Panc1 (cell line): ENCODE results near the gene NDUFS7. TPM values are rescaled to one million over a fixed set of nuclear protein-coding genes. Genes with fewer than 3 reads are reported as not detected.

Experiments used
- ATAC-seq: fragments of 200-7000 bp; cut with Tn5 transposase; 2 replicates; pipeline ENCODE4 v1.9.1; 2020; ENCODE audit warnings: mild to moderate bottlenecking, moderate library complexity
- BruUV-seq: library from RNA; stranded (reverse); fragments of 400-500 nt; replicated peaks from 2 replicates; lab custom pipeline; 2021; lab: Mats Ljungman, UMichigan
- CTCF ChIA-PET: fragments of 300-600 bp; sonication (Branson Sonifier 250); formaldehyde crosslinking; loops from one replicate; lab custom pipeline; 2022; ENCODE audit warnings: antibody characterized with exemption; lab: Charles Lee
- POLR2A ChIA-PET: fragments of 300-600 bp; sonication (Branson Sonifier 250); formaldehyde crosslinking; loops from one replicate; lab custom pipeline; 2022; ENCODE audit warnings: antibody characterized with exemption; lab: Charles Lee
- DNase-seq: peaks from one replicate; pipeline ENCODE4 v3.0.0-alpha.2; 2010; ENCODE audit warnings: low read depth, low spot score
- H3K27ac ChIP-seq: 2 replicates; pipeline ENCODE4 v1.5.1; 2011; ENCODE audit warnings: mild to moderate bottlenecking, low read length, inconsistent platforms
- H3K27me3 ChIP-seq: fragments of 200-500 bp; sonication (Bioruptor generic); 2 replicates; pipeline ENCODE4 v1.6.0; 2014; ENCODE audit warnings: low read length, inconsistent platforms; ENCODE audit not compliant: control insufficient read depth, insufficient read depth
- H3K36me3 ChIP-seq: fragments of 200-500 bp; sonication (Bioruptor generic); 2 replicates; pipeline ENCODE4 v1.5.1; 2014; ENCODE audit warnings: inconsistent platforms, mild to moderate bottlenecking, low read length, moderate library complexity; ENCODE audit not compliant: control insufficient read depth, insufficient read depth
- H3K4me1 ChIP-seq: 2 replicates; pipeline ENCODE4 v1.5.1; 2011; ENCODE audit warnings: inconsistent platforms, mild to moderate bottlenecking, low read length, moderate library complexity; ENCODE audit not compliant: control insufficient read depth, insufficient read depth
- H3K4me3 ChIP-seq, 2 experiments: 2 replicates each; pipeline ENCODE4 v1.5.1; 2011 to 2012; ENCODE audit warnings: low read depth in 2 of 2, low read length in 2 of 2, mild to moderate bottlenecking in 2 of 2, inconsistent platforms in 1 of 2, moderate library complexity in 1 of 2
- H3K9me3 ChIP-seq: fragments of 200-500 bp; sonication (Bioruptor generic); 2 replicates; pipeline ENCODE4 v1.5.1; 2014; ENCODE audit warnings: low read depth, mild to moderate bottlenecking, inconsistent platforms, low read length, moderate library complexity; ENCODE audit not compliant: control insufficient read depth, insufficient read depth
- CTCF ChIP-seq: fragments of 450-650 bp; IDR thresholded peaks from 2 replicates; pipeline ENCODE4 v1.5.1; 2017; ENCODE audit warnings: mild to moderate bottlenecking
- POLR2AphosphoS5 ChIP-seq: IDR thresholded peaks from 2 replicates; pipeline ENCODE4 v1.6.1; 2012; ENCODE audit warnings: mild to moderate bottlenecking, low read depth, low read length, moderate library complexity
- REST ChIP-seq, 2 experiments: IDR thresholded peaks; 2 replicates each; pipeline ENCODE4 v1.6.1; 2011 to 2012; ENCODE audit warnings: low read depth in 2 of 2, control low read depth in 1 of 2, low read length in 1 of 2, mild to moderate bottlenecking in 1 of 2, moderate library complexity in 1 of 2; ENCODE audit not compliant: insufficient read depth in 1 of 2
- SIN3A ChIP-seq: IDR thresholded peaks from 2 replicates; pipeline ENCODE4 v1.6.1; 2012; ENCODE audit warnings: low read depth, mild to moderate bottlenecking, low read length, moderate library complexity, borderline replicate concordance; ENCODE audit not compliant: insufficient read depth
- TCF7L2 ChIP-seq: IDR thresholded peaks from 2 replicates; pipeline ENCODE4 v1.6.1; 2011; ENCODE audit warnings: mild to moderate bottlenecking, low read depth, low read length, inconsistent platforms
- in situ Hi-C: cut with HindIII; loops from 2 replicates; pipeline ENCODE4 v1.10.0; 2016; ENCODE audit warnings: low sequenced_read_pairs, low pct_unique_long_range_greater_than_20kb
- intact Hi-C: fragments of 100-400 bp; cut with micrococcal nuclease; formaldehyde crosslinking; loops from one replicate; pipeline ENCODE4 v1.10.0; 2022; ENCODE audit not compliant: unreplicated experiment
- total RNA-seq: library from RNA; stranded (reverse); gene quantifications from one replicate; pipeline ENCODE4 v1.2.1, GENCODE V29; 2021; ENCODE audit not compliant: unreplicated experiment

NDUFS7 gene
- total RNA-seq, 1 experiment from 2014 or later, result 73.0 TPM

GRCh38 chr19:1369214-1369805 is 14.4 kb upstream of the NDUFS7 start:
- Histone ChIP-seq H3K27ac (no peak overlapping the region), H3K36me3 (no peaks in the 10 kb centered on the region)
- in situ Hi-C loops, result no loop called here

More at GRCh38 chr19:1369214-1369805, 14.4 kb upstream of the NDUFS7 start:
- ChIA-PET CTCF (no interaction called here), POLR2A (no interaction called here)
- TF ChIP-seq REST (IDR thresholded peaks at IDR 0.05; ENCODE audit: insufficient read depth in 1 of 2, low read depth in 2 of 2, low read length in 1 of 2), result no peak
- no peak for TF ChIP-seq POLR2AphosphoS5
- TF ChIP-seq TCF7L2, result no peak
- no peak for TF ChIP-seq SIN3A
- TF ChIP-seq CTCF, result no peak
- no peaks in the 10 kb centered on the region for H3K27me3 ChIP-seq
- no peaks in the 10 kb centered on the region for H3K9me3 ChIP-seq
- H3K4me1 ChIP-seq, result no peaks in the 10 kb centered on the region
- ATAC-seq (no peak), DNase-seq (no peak)
- BruUV-seq, result no TSS peak
- no peak overlapping the region for H3K4me3 ChIP-seq
- intact Hi-C loops, result no loop called here
